ENCODE measurements around the gene MED12. TPM values are rescaled to one million over a fixed set of nuclear protein-coding genes. Genes with fewer than 3 reads are reported as not detected.

The MED12 gene
- total and polyA plus RNA-seq, 10 of the 15 experiments (the other 5 are each of a cell fraction or from before 2014, with no cell fraction given) = 0.68 to 28.5 (median 13.7) TPM

GRCh38 chrX:71181910-71182799, 63.8 kb downstream of the MED12 start (continued):
- no peak for TF ChIP-seq CEBPZ (IDR thresholded peaks at IDR 0.05; ENCODE audit: low read depth, low read length)
- TF ChIP-seq SREBF1 (IDR thresholded peaks at IDR 0.05; ENCODE audit: low read length) = no peak
- peak; percentile 90 for TF ChIP-seq YY1 (IDR thresholded peaks at IDR 0.05; ENCODE audit: low read depth, low read length)
- TF ChIP-seq TCF3 (IDR thresholded peaks at IDR 0.05; ENCODE audit: borderline replicate concordance, insufficient read depth, low read depth, low read length) = no peak
- TF ChIP-seq STAT3 (IDR thresholded peaks at IDR 0.05; ENCODE audit: low read depth, low read length) = no peak

- H3K27me3 ChIP-seq (replicated peaks in 1 of 2; ENCODE audit: control insufficient read depth in 2 of 2, insufficient read depth in 2 of 2, low read length in 1 of 2) = no peaks in the 10 kb centered on the region
- H3K27ac ChIP-seq (ENCODE audit: control insufficient read depth, insufficient read depth) = peak overlapping the region; percentile 93
- H3K4me2 ChIP-seq (ENCODE audit: control insufficient read depth, insufficient read depth) = peak overlapping the region; percentile 63; the same call in 1 of the 2 replicates
- in situ Hi-C loops (cut with MboI) (no loop called here), intact Hi-C loops (cut with micrococcal nuclease; ENCODE audit: unreplicated experiment) (loop anchor here (1.0 to 5.0 kb wide), 2 partner anchors 69 to 100 kb away; partner anchors contain the start of genes NONO and ZMYM3)
- no peaks in the 10 kb centered on the region for H4K20me1 ChIP-seq (ENCODE audit: control insufficient read depth, insufficient read depth)
- SMC1A ChIA-PET (ENCODE audit: uncharacterized antibody, unreplicated experiment) = interaction anchor here (0.8 to 4.4 kb wide), 7 partner anchors 9 to 183 kb away, joined by 3 to 43 read pairs (median 8); partner anchors contain the start of genes NONO and TAF1
- no peaks in the 10 kb centered on the region for H3K9me3 ChIP-seq (replicated peaks; ENCODE audit: control insufficient read depth, insufficient read depth, low read length)
- H3K79me2 ChIP-seq (ENCODE audit: control insufficient read depth, insufficient read depth, low read length) = no peaks in the 10 kb centered on the region; the same call in 1 of the 2 replicates
- CTCF ChIA-PET = interaction anchor here (0.9 to 7.2 kb wide), 5 partner anchors 10 to 468 kb away, joined by 4 to 55 read pairs (median 10); no protein-coding TSS in a partner anchor
- POLR2A ChIA-PET = interaction anchor here (0.5 to 7.8 kb wide), 12 partner anchors 9 to 357 kb away, joined by 3 to 76 read pairs (median 8); partner anchors contain the start of genes IL2RG, MED12, NONO and TAF1
- H3K4me3 ChIP-seq = no peak overlapping the region; the same call in 1 of the 2 replicates
- DNase-seq (ENCODE audit: low read depth, low spot score) (no peak), FAIRE-seq (peak; percentile 61), ATAC-seq (no peak)
- no peak overlapping the region for H2AFZ ChIP-seq (ENCODE audit: control insufficient read depth, low read depth, low read length)
- peak overlapping the region; percentile 75; the same call in 1 of the 2 replicates for H3K9ac ChIP-seq (ENCODE audit: control insufficient read depth, insufficient read depth, low read length)
- WGBS (ENCODE audit: insufficient coverage, insufficient replicate concordance, low lambda C conversion rate, missing lambda C conversion rate) = 0% methylated on average over 2 of the region's 2 CpGs
- BruUV-seq (replicated peaks) = no TSS peak
- peaks cover 0 to 3% of the 10 kb centered on the region in 2 experiments; a peak in 2 of 4 replicates for H3K36me3 ChIP-seq (ENCODE audit: control insufficient read depth in 2 of 2, insufficient read depth in 2 of 2, low read length in 1 of 2)
- H3K4me1 ChIP-seq (ENCODE audit: control insufficient read depth, insufficient read depth, low read length) = no peaks in the 10 kb centered on the region
- RAD21 ChIA-PET (ENCODE audit: unreplicated experiment) = interaction anchor here (0.8 to 4.8 kb wide), 7 partner anchors 10 to 212 kb away, joined by 3 to 49 read pairs (median 6); partner anchors contain the start of genes NONO and TAF1
- TF ChIP-seq, protein P1, sequence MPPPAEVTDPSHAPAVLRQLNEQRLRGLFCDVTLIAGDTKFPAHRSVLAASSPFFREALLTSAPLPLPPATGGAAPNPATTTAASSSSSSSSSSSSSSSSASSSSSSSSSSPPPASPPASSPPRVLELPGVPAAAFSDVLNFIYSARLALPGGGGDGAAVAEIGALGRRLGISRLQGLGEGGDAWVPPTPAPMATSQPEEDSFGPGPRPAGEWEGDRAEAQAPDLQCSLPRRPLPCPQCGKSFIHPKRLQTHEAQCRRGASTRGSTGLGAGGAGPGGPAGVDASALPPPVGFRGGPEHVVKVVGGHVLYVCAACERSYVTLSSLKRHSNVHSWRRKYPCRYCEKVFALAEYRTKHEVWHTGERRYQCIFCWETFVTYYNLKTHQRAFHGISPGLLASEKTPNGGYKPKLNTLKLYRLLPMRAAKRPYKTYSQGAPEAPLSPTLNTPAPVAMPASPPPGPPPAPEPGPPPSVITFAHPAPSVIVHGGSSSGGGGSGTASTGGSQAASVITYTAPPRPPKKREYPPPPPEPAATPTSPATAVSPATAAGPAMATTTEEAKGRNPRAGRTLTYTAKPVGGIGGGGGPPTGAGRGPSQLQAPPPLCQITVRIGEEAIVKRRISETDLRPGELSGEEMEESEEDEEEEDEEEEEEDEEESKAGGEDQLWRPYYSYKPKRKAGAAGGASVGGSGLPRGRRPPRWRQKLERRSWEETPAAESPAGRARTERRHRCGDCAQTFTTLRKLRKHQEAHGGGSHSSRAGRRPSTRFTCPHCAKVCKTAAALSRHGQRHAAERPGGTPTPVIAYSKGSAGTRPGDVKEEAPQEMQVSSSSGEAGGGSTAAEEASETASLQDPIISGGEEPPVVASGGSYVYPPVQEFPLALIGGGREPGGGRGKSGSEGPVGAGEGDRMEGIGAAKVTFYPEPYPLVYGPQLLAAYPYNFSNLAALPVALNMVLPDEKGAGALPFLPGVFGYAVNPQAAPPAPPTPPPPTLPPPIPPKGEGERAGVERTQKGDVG (CRISPR knock-in tag; IDR thresholded peaks at IDR 0.05) = no peak
- TF ChIP-seq NRF1 (conservative IDR thresholded peaks at IDR 0.05; ENCODE audit: low read depth, low read length) (no peak), ZZZ3 (IDR thresholded peaks at IDR 0.05; ENCODE audit: control insufficient read depth, insufficient read length, low read depth) (no peak), IRF4 (IDR thresholded peaks at IDR 0.05; ENCODE audit: low read depth, low read length) (no peak), NR2F1 (conservative IDR thresholded peaks at IDR 0.05) (no peak)
- TF ChIP-seq, protein P2, sequence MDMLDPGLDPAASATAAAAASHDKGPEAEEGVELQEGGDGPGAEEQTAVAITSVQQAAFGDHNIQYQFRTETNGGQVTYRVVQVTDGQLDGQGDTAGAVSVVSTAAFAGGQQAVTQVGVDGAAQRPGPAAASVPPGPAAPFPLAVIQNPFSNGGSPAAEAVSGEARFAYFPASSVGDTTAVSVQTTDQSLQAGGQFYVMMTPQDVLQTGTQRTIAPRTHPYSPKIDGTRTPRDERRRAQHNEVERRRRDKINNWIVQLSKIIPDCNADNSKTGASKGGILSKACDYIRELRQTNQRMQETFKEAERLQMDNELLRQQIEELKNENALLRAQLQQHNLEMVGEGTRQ (IDR thresholded peaks at IDR 0.05; ENCODE audit: borderline replicate concordance, low read depth, low read length) = no peak
Measured at GRCh38 chrX:71182871-71183270, 64.5 kb downstream of the MED12 start.
